H1 (cell line): ENCODE results near the gene CD8B2. TPM values are rescaled to one million over a fixed set of nuclear protein-coding genes. Genes with fewer than 3 reads are reported as not detected.

Source experiments
- CTCF ChIA-PET: fragments of 300-600 bp; sonication (Branson Sonifier 250); formaldehyde crosslinking; loops from one replicate; lab custom pipeline; 2021; ENCODE audit not compliant: partially characterized antibody; lab: Charles Lee
- POLR2A ChIA-PET: fragments of 300-600 bp; sonication (Branson Sonifier 250); formaldehyde crosslinking; loops from one replicate; lab custom pipeline; 2021; ENCODE audit warnings: inconsistent platforms; ENCODE audit not compliant: partially characterized antibody; lab: Charles Lee
- DNase-seq, 2 experiments: peaks; one replicate each; pipeline versions ENCODE4 v3.0.0 to v3.0.0-alpha.2; 2010 to 2022; ENCODE audit warnings: low spot score in 2 of 2, low read depth in 1 of 2, mixed read lengths in 1 of 2
- FAIRE-seq: peaks from 2 replicates; lab custom pipeline; 2011; peaks lifted over from hg19 to GRCh38; lab: Jason Lieb, UNC
- H2AFZ ChIP-seq: 2 replicates; pipeline ENCODE4 v1.8.1; 2012; ENCODE audit warnings: low read length, inconsistent platforms
- H2AK5ac ChIP-seq: 2 replicates; pipeline ENCODE4 v1.6.1; 2013; ENCODE audit warnings: low read depth, low read length
- H2BK120ac ChIP-seq: replicated peaks from 2 replicates; pipeline ENCODE3; 2013; ENCODE audit warnings: low read depth, low read length, inconsistent platforms
- H2BK12ac ChIP-seq: 2 replicates; pipeline ENCODE4 v1.6.1; 2013; ENCODE audit warnings: low read depth, low read length
- H2BK15ac ChIP-seq: 2 replicates; pipeline ENCODE4 v1.6.1; 2013; ENCODE audit warnings: low read length
- H2BK20ac ChIP-seq: 2 replicates; pipeline ENCODE4 v1.6.1; 2013; ENCODE audit warnings: low read length
- H2BK5ac ChIP-seq: 2 replicates; pipeline ENCODE4 v1.6.1; 2013; ENCODE audit warnings: low read depth, low read length
- H3K14ac ChIP-seq: 2 replicates; pipeline ENCODE4 v1.6.1; 2013; ENCODE audit warnings: inconsistent platforms; ENCODE audit not compliant: insufficient read length
- H3K18ac ChIP-seq: 2 replicates; pipeline ENCODE4 v1.6.1; 2013; ENCODE audit warnings: low read length; ENCODE audit errors: extremely low read depth
- H3K23ac ChIP-seq: 2 replicates; pipeline ENCODE4 v1.6.1; 2013; ENCODE audit warnings: inconsistent platforms; ENCODE audit not compliant: insufficient read length
- H3K23me2 ChIP-seq: 2 replicates; pipeline ENCODE4 v1.6.1; 2013; ENCODE audit warnings: low read depth, low read length
- H3K27ac ChIP-seq: 2 replicates; pipeline ENCODE4 v1.6.1; 2011; ENCODE audit warnings: low read depth, low read length, inconsistent platforms
- H3K27me3 ChIP-seq, 4 experiments: replicated peaks in 1 of 4; 1 replicate in 1 of 4; 2 replicates in 3 of 4; pipeline versions ENCODE4 v1.6.1 to v1.8.1; 2011 to 2013; ENCODE audit warnings: low read length in 3 of 4, mild to moderate bottlenecking in 3 of 4, inconsistent platforms in 2 of 4, mixed read lengths in 2 of 4, moderate library complexity in 1 of 4; ENCODE audit not compliant: control insufficient read depth in 3 of 4, insufficient read depth in 3 of 4; ENCODE audit errors: extremely low read depth in 1 of 4
- H3K36me3 ChIP-seq, 4 experiments: 2 replicates each; pipeline versions ENCODE4 v1.6.1 to v1.8.1; 2011 to 2013; ENCODE audit warnings: mild to moderate bottlenecking in 4 of 4, low read length in 3 of 4, moderate library complexity in 2 of 4, control low read depth in 1 of 4, inconsistent platforms in 1 of 4; ENCODE audit not compliant: insufficient read depth in 4 of 4, control insufficient read depth in 2 of 4
- H3K4ac ChIP-seq: replicated peaks from 2 replicates; pipeline ENCODE3; 2013; ENCODE audit warnings: low read length, low read depth, mixed read lengths, inconsistent platforms; ENCODE audit not compliant: insufficient read length
- H3K4me1 ChIP-seq, 4 experiments: replicated peaks in 1 of 4; 1 replicate in 1 of 4; 2 replicates in 3 of 4; pipeline versions ENCODE4 v1.6.1 to v1.8.1; 2011 to 2013; ENCODE audit warnings: low read length in 3 of 4, inconsistent platforms in 2 of 4, mixed read lengths in 1 of 4; ENCODE audit not compliant: insufficient read depth in 4 of 4, control insufficient read depth in 3 of 4
- H3K4me2 ChIP-seq, 2 experiments: 2 replicates each; pipeline versions ENCODE4 v1.6.1 to v1.8.1; 2011 to 2013; ENCODE audit warnings: low read depth in 2 of 2, low read length in 2 of 2, control low read depth in 1 of 2, inconsistent platforms in 1 of 2, mild to moderate bottlenecking in 1 of 2; ENCODE audit not compliant: insufficient read depth in 1 of 2
- H3K4me3 ChIP-seq, 4 experiments: fragments of 200-600, 300-600 bp in 1 of 4; sonication (generic), shearing (Covaris generic), sonication (Bioruptor Twin) in 1 of 4; 2 replicates each; pipeline versions ENCODE4 v1.5.1 to v1.8.1; 2011 to 2016; ENCODE audit warnings: low read length in 4 of 4, low read depth in 3 of 4, control low read depth in 2 of 4, inconsistent platforms in 2 of 4, mild to moderate bottlenecking in 2 of 4, mixed read lengths in 1 of 4, moderate library complexity in 1 of 4; ENCODE audit not compliant: insufficient read depth in 2 of 4; ENCODE audit errors: extremely low read depth in 1 of 4
- H3K56ac ChIP-seq: replicated peaks from 2 replicates; pipeline ENCODE3; 2013; ENCODE audit warnings: low read depth, mild to moderate bottlenecking, mixed read lengths, low read length, inconsistent platforms; ENCODE audit not compliant: insufficient read length
- H3K79me1 ChIP-seq: 2 replicates; pipeline ENCODE4 v1.6.1; 2013; ENCODE audit warnings: low read depth, low read length, control low read depth
- H3K79me2 ChIP-seq, 2 experiments: 2 replicates each; pipeline versions ENCODE4 v1.6.1 to v1.8.1; 2012 to 2013; ENCODE audit warnings: low read length in 2 of 2, mild to moderate bottlenecking in 2 of 2, inconsistent platforms in 1 of 2; ENCODE audit not compliant: insufficient read depth in 2 of 2, control insufficient read depth in 1 of 2
- H3K9ac ChIP-seq, 4 experiments: replicated peaks in 1 of 4; 1 replicate in 1 of 4; 2 replicates in 3 of 4; pipeline versions ENCODE4 v1.6.1 to v1.8.1; 2011 to 2013; ENCODE audit warnings: low read depth in 3 of 4, low read length in 3 of 4, control low read depth in 2 of 4, mild to moderate bottlenecking in 2 of 4, moderate library complexity in 2 of 4, inconsistent platforms in 1 of 4; ENCODE audit errors: extremely low read depth in 1 of 4
- H3K9me3 ChIP-seq, 2 experiments: 2 replicates each; pipeline versions ENCODE4 v1.6.1 to v1.8.1; 2012 to 2013; ENCODE audit warnings: mild to moderate bottlenecking in 2 of 2, moderate library complexity in 2 of 2, control low read depth in 1 of 2, inconsistent platforms in 1 of 2, low read depth in 1 of 2, low read length in 1 of 2, mixed read lengths in 1 of 2; ENCODE audit not compliant: insufficient read depth in 2 of 2
- H4K20me1 ChIP-seq, 2 experiments: replicated peaks in 1 of 2; 2 replicates each; pipeline versions ENCODE3 to v1.8.1; 2011 to 2013; ENCODE audit warnings: inconsistent platforms in 2 of 2, low read length in 2 of 2, mild to moderate bottlenecking in 1 of 2; ENCODE audit not compliant: insufficient read depth in 2 of 2, control insufficient read depth in 1 of 2
- H4K5ac ChIP-seq: 2 replicates; pipeline ENCODE4 v1.6.1; 2013; ENCODE audit warnings: low read length, low read depth, mixed read lengths, inconsistent platforms; ENCODE audit not compliant: insufficient read length
- H4K8ac ChIP-seq: 2 replicates; pipeline ENCODE4 v1.8.0; 2013; ENCODE audit warnings: mild to moderate bottlenecking, moderate library complexity, low read length, inconsistent platforms; ENCODE audit not compliant: insufficient read depth; ENCODE audit errors: extremely low read depth
- H4K91ac ChIP-seq: replicated peaks from 2 replicates; pipeline ENCODE3; 2013; ENCODE audit warnings: low read length, mixed read lengths, inconsistent platforms; ENCODE audit not compliant: insufficient read length
- WGBS, 2 experiments: shearing (Covaris generic) in 1 of 2; methylation state at CpG; one replicate each; pipeline versions ENCODE4 v1.1.6 to v1.1.7; 2013 to 2015; ENCODE audit warnings: low lambda C conversion rate in 2 of 2, mixed read lengths in 2 of 2, inconsistent platforms in 1 of 2, low coverage in 1 of 2, missing lambda C conversion rate in 1 of 2; ENCODE audit not compliant: insufficient replicate concordance in 2 of 2, insufficient coverage in 1 of 2, insufficient read length in 1 of 2; ENCODE audit errors: extremely low coverage in 1 of 2, missing lambda C conversion rate in 1 of 2; 5-methylcytosine and 5-hydroxymethylcytosine counted together
- polyA plus RNA-seq, 7 experiments: library from polyadenylated mRNA; depleted of rRNA in 3 of 7; stranded (reverse) in 5 of 7; unstranded in 2 of 7; fragments of >200 nt in 5 of 7; fragments of 200-250 nt in 2 of 7; gene quantifications; 1 replicate in 5 of 7; 2 replicates in 1 of 7; 4 replicates in 1 of 7; pipeline versions ENCODE4 v1.2.1 to v1.2.3, GENCODE V29; 2011 to 2013; ENCODE audit warnings: missing spikeins in 2 of 7, mixed read lengths in 2 of 7
- total RNA-seq: library from RNA; stranded (reverse); fragmentation: NEBNext Ultra II Directional; extraction: Animal tissue kit (Norgen Biotek cat#: 25700); gene quantifications from 2 replicates; pipeline ENCODE4 v1.2.1, GENCODE V29; 2021

The CD8B2 gene
- total and polyA plus RNA-seq, 2 of the 8 experiments (the other 6 are each of a cell fraction or from before 2014, with no cell fraction given): 0.03 TPM; not detected in 1

- H3K4ac ChIP-seq: no peak overlapping the region
- no peak overlapping the region for H4K91ac ChIP-seq
- DNase-seq (no peak), FAIRE-seq (no peak)
- H3K9ac ChIP-seq: no peak overlapping the region
- H3K4me2 ChIP-seq: no peak overlapping the region
- H3K23me2 ChIP-seq: no peaks in the 10 kb centered on the region
- no peaks in the 10 kb centered on the region for H3K4me1 ChIP-seq
- WGBS, 2 experiments: 91% methylated on average over 14 of the region's 14 CpGs; no CpG with 5 or more reads in 1 of the 2 experiments
- H2BK120ac ChIP-seq: no peak overlapping the region
- H3K4me3 ChIP-seq: no peak overlapping the region
- H3K79me1 ChIP-seq: no peaks in the 10 kb centered on the region
- no peaks in the 10 kb centered on the region for H3K79me2 ChIP-seq
- H2BK15ac ChIP-seq: no peak overlapping the region
- no peak overlapping the region for H3K27ac ChIP-seq
- POLR2A ChIA-PET: no interaction called here
- H4K8ac ChIP-seq: no peak overlapping the region
- H3K56ac ChIP-seq: no peak overlapping the region
- no peak overlapping the region for H3K14ac ChIP-seq
- no peak overlapping the region for H4K5ac ChIP-seq
- H3K36me3 ChIP-seq: no peaks in the 10 kb centered on the region
- H2BK5ac ChIP-seq: no peak overlapping the region
- H2BK20ac ChIP-seq: no peak overlapping the region
- H3K18ac ChIP-seq: no peak overlapping the region
- H2AK5ac ChIP-seq: no peak overlapping the region
- CTCF ChIA-PET: interaction anchor here (1.0 to 2.4 kb wide), 5 partner anchors 15 to 34 kb away, joined by 3 to 13 read pairs (median 4); no protein-coding TSS in a partner anchor
- no peaks in the 10 kb centered on the region for H3K9me3 ChIP-seq
- no peaks in the 10 kb centered on the region; a peak in 1 of 7 replicates for H3K27me3 ChIP-seq
- H3K23ac ChIP-seq: no peak overlapping the region
- no peak overlapping the region for H2BK12ac ChIP-seq
- H4K20me1 ChIP-seq: no peaks in the 10 kb centered on the region
- H2AFZ ChIP-seq: no peak overlapping the region
Measured at GRCh38 chr2:106547164-106547903, 60.2 kb downstream of the CD8B2 start.
